Right ventricle myocardium superior (tissue), 1 donor: ENCODE measurements around the gene FARS2. TPM values are rescaled to one million over a fixed set of nuclear protein-coding genes. Genes with fewer than 3 reads are reported as not detected.

Experiments
- ATAC-seq: fragments of 200-7000 bp; cut with Tn5 transposase; one replicate; pipeline ENCODE4 v1.9.1; 2020; ENCODE audit warnings: mild to moderate bottlenecking; ENCODE audit not compliant: poor library complexity
- DNase-seq: peaks from one replicate; pipeline ENCODE4 v3.0.0-alpha.2; 2020
- intact Hi-C: fragments of 100-400 bp; cut with DNase I; formaldehyde crosslinking; loops from one replicate; pipeline ENCODE4 v1.11.2; 2022
- total RNA-seq: library from RNA; stranded (reverse); fragmentation: NEBNext Ultra II Directional; extraction: Animal tissue kit (Norgen Biotek cat#: 25700); gene quantifications from one replicate; pipeline ENCODE4 v1.2.1, GENCODE V29; 2021
- donor health status: DM: no; HTN: yes; CAD: no; lungs with severe emphysema.

Gene FARS2
- total RNA-seq, 1 donor from 2014 or later = 20.8 TPM

GRCh38 chr6:5701174-5701573, 439.9 kb downstream of the FARS2 start:
- peak; percentile 81 for ATAC-seq
- DNase-seq = no peak
- intact Hi-C loops = no loop called here

GRCh38 chr6:5704708-5705107, 443.4 kb downstream of the FARS2 start:
- ATAC-seq = no peak
- intact Hi-C loops = no loop called here
- no peak for DNase-seq

DNA sequence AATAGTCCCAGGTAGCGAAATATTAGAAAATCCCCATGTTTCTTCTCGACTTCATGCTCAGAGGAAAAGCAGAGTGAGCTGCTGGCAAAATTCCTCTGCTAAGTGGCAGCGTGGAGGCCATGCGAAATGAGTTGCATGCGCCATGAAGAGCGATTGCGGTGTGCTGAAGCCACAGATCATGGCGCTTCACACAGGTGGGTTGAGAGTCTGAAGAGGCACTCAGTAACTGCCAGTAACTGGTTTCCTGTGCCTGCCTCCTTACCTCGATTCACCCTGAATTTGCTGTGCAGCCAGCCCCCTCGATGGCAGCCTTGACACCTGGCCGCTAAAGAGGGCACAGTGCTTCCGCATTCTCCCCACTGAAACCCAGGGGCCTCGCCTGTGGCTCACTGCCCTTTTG, 443.9 kb downstream of the FARS2 start:
- intact Hi-C loops = no loop called here
- ATAC-seq = no peak

GRCh38 chr6:5706124-5707033, 445.1 kb downstream of the FARS2 start:
- DNase-seq (no peak), ATAC-seq (no peak)
- intact Hi-C loops = no loop called here

More for the DNA sequence above, 443.9 kb downstream of the FARS2 start:
- DNase-seq = no peak

DNA sequence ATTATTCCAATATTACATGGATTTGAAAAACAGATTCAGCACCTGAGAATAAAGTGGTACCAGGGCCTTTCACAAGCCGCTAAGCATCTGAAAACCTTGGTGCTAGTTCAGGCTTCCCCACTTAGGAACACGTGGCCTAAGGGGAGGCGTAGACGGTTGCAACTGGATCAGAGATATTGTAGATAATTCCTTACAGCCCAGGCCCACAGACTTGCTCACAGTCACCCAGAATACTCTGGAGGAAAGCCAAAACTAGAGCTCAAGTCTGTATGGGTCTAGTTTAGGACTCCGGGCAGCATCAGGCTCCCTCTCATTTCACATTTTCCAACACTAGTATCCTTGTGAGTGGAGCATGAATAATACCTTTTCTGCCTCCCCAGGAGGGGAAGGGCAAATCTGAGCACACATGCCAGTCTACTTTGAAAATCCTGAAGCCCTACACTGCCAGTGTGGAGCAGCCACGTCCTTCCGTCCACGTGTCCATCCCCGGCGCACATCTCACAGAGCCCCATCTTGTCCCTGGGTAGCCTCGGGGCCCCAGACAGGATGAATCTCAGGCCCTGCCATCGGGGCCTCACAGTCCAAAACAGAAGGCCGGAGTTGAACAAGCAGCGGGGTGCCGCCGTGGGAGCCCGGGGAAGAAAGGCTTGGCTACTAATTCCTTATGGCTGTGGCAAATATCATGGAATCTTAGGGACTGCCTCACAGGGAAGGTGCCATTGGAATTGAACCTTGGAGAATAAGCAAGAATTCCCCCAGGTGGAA, 446.1 kb downstream of the FARS2 start:
- ATAC-seq (no peak), DNase-seq (no peak)
- intact Hi-C loops = no loop called here

GRCh38 chr6:5710516-5710915, 449.2 kb downstream of the FARS2 start:
- no peak for DNase-seq
- intact Hi-C loops = no loop called here
- no peak for ATAC-seq

GRCh38 chr6:5710936-5711335, 449.6 kb downstream of the FARS2 start:
- DNase-seq (no peak), ATAC-seq (no peak)
- intact Hi-C loops = no loop called here

DNA sequence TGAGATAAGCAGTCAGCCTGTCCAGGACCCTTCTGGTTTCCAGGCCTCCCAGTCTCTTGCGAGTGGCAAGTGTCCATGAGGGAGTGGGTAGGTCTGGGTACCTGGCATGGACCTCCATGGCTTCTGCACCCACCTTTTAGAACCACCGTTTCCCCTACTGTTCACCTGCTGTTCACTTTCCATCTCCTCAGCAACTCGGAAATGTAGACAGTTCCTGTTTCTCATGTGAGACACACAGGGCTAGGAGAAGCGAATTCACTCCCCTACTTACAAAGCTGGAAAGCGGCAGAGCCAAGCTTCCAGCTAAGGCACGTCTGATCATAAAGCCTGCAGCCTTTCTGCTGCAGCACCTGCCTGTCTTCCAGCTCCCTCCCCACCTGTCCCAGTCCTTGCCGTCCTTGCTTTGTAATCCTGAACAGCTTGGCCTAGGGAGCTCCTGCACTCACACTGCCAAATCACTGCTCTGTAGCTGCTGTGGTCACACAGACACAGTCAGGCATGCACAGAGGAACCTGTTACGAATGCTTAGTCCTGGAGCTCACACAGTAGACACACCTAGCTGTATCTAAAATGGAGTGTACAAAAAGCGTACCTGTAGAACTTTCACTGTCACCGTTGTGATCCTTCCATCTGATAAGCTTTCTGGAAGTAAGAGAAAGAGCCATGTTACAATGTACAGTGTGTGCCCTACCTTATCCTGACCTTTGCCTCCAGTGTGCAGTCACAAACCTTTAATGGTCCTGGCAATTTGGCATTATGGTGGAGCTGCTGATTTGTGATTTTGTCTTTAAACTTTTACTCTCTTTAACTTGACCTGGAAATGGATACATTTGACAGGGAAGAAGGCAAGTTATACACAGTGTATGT, 451.3 kb downstream of the FARS2 start:
- intact Hi-C loops = no loop called here
- ATAC-seq = no peak
- no peak for DNase-seq

DNA sequence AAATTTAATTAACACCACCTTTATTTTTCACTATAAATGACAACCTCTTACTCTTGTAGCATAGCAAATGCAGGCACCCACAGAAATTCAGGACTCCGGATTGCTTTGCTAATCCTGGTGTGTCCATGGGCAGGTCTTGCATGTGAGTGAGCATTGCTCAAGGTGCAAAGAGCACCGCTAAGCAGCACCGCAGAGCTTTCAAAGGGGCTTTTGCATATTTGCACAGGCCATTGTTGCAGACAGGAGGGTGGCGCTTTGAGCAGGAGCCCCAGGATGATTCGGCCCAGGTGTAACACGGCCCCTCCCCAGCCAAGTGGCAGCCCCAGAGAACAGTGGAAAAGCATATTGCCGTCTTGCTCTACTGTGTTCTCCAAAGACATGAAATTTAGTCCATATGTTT, 452.2 kb downstream of the FARS2 start:
- no peak for DNase-seq
- intact Hi-C loops = no loop called here
- no peak for ATAC-seq

GRCh38 chr6:5718231-5718947, 457.1 kb downstream of the FARS2 start:
- ATAC-seq (no peak), DNase-seq (no peak)

DNA sequence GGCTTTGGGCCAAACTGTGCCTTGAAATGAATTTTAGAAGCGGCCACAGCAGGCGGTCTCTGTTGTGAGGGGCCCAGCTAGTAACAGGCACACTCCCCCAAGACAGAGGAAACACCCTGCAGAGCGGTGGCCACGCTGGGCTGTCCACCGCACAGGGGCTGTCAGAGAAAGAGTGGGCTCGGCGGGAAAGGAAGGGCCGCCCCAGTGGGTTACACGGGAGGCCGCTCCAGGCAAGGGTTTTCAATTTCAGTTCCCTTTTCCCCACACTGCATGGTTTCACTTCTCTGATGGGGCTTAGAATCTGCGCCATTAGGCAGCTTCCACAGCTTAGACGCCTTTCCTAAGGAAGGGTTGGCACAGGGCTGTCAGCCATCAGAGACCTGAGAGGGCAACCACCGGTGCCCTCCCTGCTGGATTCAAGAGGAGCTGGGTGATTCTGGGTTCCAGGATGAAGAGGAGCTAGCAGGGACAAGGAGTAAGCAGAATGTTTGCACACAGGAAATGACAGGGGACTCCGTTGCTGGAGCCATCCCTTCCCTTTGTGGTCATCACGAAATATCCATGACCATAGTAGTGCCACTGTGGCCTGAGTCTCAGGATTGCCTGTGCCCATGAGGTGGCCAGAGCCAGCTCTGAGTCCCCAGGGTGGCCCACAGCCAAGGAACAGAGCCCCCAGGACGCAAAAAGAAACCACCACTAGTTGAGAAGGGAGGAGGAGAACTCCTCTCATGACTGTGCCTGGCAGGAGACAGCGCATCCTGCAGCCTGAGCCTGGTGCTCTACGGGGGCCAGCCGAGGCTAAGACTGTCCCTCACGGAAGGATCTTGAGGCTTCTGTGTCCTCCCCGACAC, 462.8 kb downstream of the FARS2 start:
- DNase-seq = no peak
- peak; percentile 75 for ATAC-seq
- intact Hi-C loops = no loop called here

More at GRCh38 chr6:5718231-5718947, 457.1 kb downstream of the FARS2 start:
- intact Hi-C loops = no loop called here

- no peak for DNase-seq
- no peak for ATAC-seq
- intact Hi-C loops = no loop called here
Observed at GRCh38 chr6:5724911-5725310, 463.6 kb downstream of the FARS2 start.

DNA sequence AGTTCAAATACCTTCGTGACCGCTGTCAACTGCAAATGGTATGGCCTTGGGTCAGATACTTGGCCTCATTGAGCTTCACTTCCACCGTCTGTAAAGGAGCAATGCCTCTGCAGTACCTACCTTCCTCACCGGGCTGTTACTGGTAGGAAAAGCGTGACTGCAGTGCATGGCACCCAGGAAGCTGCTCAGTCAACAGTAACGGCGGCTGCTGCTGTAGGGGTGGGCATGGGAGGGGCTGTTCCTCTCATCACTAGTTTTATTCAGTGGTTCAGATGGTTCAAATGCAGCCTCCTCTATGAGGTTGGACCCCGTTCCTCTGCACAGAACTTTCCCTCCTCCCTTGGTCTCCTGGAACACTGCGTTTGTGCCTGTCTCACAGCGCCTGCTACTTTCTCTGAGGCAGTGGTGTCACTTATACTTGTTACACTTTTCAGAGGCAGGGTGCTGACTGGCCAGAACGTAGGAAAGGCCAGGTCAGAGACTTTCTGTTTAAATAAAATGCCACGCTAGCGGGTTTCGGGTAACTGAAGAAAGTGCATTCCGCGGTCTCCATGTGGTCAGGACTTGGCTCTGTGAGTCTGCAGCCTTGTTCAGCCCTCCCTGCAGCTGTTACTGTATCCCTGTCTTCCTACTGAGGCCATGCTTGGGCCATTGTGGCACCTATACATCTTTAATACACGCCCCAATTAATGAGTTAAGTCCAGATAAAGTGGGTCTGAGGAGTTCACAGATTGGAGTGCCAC, 465.8 kb downstream of the FARS2 start:
- no peak for ATAC-seq
- intact Hi-C loops = no loop called here

GRCh38 chr6:5728351-5729079, 467.2 kb downstream of the FARS2 start:
- intact Hi-C loops = no loop called here
- DNase-seq = no peak
- ATAC-seq = no peak

More for the DNA sequence above, 465.8 kb downstream of the FARS2 start:
- DNase-seq = no peak

- intact Hi-C loops = no loop called here
- no peak for ATAC-seq
Observed at GRCh38 chr6:5729080-5729434, 467.7 kb downstream of the FARS2 start.

GRCh38 chr6:5729813-5730517, 468.7 kb downstream of the FARS2 start:
- no peak for DNase-seq
- intact Hi-C loops = no loop called here
- ATAC-seq = no peak

More at GRCh38 chr6:5729080-5729434, 467.7 kb downstream of the FARS2 start:
- no peak for DNase-seq
